HL-60 (cell line): ENCODE measurements around the gene SH3RF3.

Experiments
- DNase-seq, 2 experiments: peaks; one replicate each; pipeline ENCODE4 v3.0.0-alpha.2; 2010 to 2020; ENCODE audit warnings: low read depth in 1 of 2, low spot score in 1 of 2
- H3K27ac ChIP-seq: fragments of 250-450 bp; sonication (Bioruptor Pico); replicated peaks from 2 replicates; pipeline ENCODE4 v1.5.1; 2020; ENCODE audit warnings: mild to moderate bottlenecking, moderate library complexity
- H3K27me3 ChIP-seq: fragments of 250-450 bp; sonication (Bioruptor Pico); 2 replicates; pipeline ENCODE4 v1.5.1; 2021; ENCODE audit warnings: mild to moderate bottlenecking, moderate library complexity; ENCODE audit not compliant: insufficient read depth, poor library complexity, severe bottlenecking
- H3K4me3 ChIP-seq: replicated peaks from 2 replicates; pipeline ENCODE4 v1.5.1; 2011; ENCODE audit warnings: mild to moderate bottlenecking, control low read depth, low read length; ENCODE audit not compliant: insufficient read depth
- GABPA ChIP-seq: IDR thresholded peaks from 2 replicates; pipeline ENCODE4 v1.6.1; 2012; ENCODE audit warnings: low read depth
- POLR2AphosphoS5 ChIP-seq: IDR thresholded peaks from 2 replicates; pipeline ENCODE4 v1.6.1; 2012; ENCODE audit warnings: low read depth
- REST ChIP-seq: IDR thresholded peaks from 2 replicates; pipeline ENCODE4 v1.6.1; 2012; ENCODE audit warnings: low read depth; ENCODE audit not compliant: insufficient replicate concordance
- SPI1 ChIP-seq: IDR thresholded peaks from 2 replicates; pipeline ENCODE4 v1.6.1; 2012; ENCODE audit warnings: low read depth, mild to moderate bottlenecking, borderline replicate concordance
- TF ChIP-seq, protein P1 (sequence below): IDR thresholded peaks from one replicate; pipeline ENCODE4 v1.5.1; 2011; ENCODE audit warnings: low read length, control low read depth, inconsistent platforms; ENCODE audit not compliant: insufficient read depth

SH3RF3 gene

DNA sequence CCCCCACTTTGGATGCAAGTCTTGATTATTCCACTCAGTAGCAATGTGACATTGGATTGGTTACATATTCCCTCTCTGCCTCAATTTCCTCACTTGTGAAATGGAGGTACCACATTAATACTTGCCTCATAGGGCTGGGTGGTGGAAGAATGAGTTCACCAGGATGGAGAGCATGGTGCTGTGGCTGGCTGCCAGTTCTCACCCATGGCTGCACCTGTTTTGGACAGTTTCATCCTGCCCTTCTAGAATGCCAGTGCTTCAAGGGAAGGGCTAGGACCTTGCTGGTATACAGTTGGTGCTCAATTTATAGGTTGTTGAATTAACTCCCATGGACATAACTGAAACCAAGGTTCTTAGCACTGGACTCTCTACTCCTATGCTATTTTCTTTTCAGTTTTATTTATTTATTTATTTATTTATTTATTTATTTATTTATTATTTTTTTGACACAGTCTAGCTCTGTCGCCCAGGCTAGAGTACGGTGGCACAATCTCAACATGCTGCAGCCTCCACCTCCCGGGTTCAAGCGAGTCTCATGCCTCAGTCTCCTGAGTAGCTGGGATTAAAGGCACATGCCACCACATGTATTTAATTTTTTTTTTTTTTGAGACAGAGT is 5.3 kb upstream of the SH3RF3 start:
- no peak for DNase-seq
- H3K4me3 ChIP-seq, result no peak overlapping the region
- TF ChIP-seq REST (no peak), SPI1 (no peak), POLR2AphosphoS5 (no peak), GABPA (no peak)
- TF ChIP-seq, protein P1, sequence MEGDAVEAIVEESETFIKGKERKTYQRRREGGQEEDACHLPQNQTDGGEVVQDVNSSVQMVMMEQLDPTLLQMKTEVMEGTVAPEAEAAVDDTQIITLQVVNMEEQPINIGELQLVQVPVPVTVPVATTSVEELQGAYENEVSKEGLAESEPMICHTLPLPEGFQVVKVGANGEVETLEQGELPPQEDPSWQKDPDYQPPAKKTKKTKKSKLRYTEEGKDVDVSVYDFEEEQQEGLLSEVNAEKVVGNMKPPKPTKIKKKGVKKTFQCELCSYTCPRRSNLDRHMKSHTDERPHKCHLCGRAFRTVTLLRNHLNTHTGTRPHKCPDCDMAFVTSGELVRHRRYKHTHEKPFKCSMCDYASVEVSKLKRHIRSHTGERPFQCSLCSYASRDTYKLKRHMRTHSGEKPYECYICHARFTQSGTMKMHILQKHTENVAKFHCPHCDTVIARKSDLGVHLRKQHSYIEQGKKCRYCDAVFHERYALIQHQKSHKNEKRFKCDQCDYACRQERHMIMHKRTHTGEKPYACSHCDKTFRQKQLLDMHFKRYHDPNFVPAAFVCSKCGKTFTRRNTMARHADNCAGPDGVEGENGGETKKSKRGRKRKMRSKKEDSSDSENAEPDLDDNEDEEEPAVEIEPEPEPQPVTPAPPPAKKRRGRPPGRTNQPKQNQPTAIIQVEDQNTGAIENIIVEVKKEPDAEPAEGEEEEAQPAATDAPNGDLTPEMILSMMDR, result no peak
- H3K27ac ChIP-seq, result no peak overlapping the region
- no peaks in the 10 kb centered on the region for H3K27me3 ChIP-seq

GRCh38 chr2:109124982-109125592 is 3.9 kb upstream of the SH3RF3 start:
- Histone ChIP-seq H3K4me3 (no peak overlapping the region), H3K27me3 (peaks cover 1% of the 10 kb centered on the region), H3K27ac (no peak overlapping the region)
- DNase-seq, result no peak
- TF ChIP-seq POLR2AphosphoS5, result no peak
- no peak for TF ChIP-seq GABPA
- no peak for TF ChIP-seq REST
- no peak for TF ChIP-seq SPI1
- TF ChIP-seq, protein P1, result no peak

DNA sequence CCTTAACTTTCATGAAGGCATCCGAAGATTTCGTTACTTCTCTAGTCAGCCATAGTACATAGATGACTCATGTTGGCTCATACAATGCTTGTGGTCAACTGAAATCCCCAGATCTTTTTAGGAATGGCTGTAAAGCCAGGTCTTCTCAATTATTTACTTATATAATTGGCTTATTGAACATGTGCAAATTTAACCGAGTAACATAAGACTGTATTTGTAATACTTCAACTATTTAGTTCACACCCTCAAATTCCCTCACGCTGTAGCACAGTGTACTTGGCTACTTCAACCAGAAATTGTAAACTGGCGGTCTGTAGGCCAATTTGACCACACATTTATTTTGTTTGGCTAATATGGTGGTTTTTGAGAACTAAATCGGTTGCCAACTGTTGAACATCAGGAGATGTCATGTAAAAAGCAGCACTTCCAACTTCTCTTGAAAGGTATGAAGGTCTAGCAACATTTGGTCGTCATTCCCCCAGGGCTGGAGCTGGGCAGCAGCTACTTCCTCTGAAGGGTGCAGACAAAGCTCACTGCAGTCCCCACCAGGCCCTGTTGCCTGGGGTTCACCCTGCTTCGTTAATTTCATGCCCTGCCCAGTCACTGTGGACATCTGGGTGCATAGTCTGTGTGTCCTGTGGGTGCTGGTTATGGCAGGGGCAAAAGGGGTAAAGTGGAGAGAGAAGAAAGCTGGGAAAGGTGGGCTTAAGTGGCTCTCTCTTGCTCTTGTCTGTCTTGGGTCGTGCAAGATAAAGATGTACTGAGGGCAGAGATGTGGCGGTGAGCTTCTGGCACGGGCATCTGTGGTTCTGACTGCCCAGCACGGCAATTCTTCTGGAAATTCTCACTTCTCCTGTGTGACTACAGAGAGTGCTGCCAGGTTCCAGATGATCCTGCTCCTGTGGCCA is 3.2 kb upstream of the SH3RF3 start:
- no peak for DNase-seq
- Histone ChIP-seq H3K27me3 (peaks cover 7% of the 10 kb centered on the region), H3K4me3 (no peak overlapping the region), H3K27ac (no peak overlapping the region)
- TF ChIP-seq SPI1, result no peak
- TF ChIP-seq, protein P1, result no peak
- no peak for TF ChIP-seq POLR2AphosphoS5
- no peak for TF ChIP-seq REST
- TF ChIP-seq GABPA, result no peak
